GM19468 (cell line): ENCODE results near the gene PIGP.
"Not testable (repeated sequence)": the region's sequence is repeated elsewhere in the genome, so short reads cannot be mapped to it uniquely, and the experiment has no call there.

Experiments used
- ATAC-seq: cut with Tn5 transposase; IDR thresholded peaks from one replicate; pipeline ENCODE4 v1.9.1; 2021; ENCODE audit warnings: mild to moderate bottlenecking, moderate library complexity, moderate number of reproducible peaks; ENCODE audit not compliant: unreplicated experiment; ENCODE audit errors: extremely low read depth

PIGP gene

GRCh38 chr21:37047079-37047478 lies 25.8 kb downstream of the PIGP start:
- ATAC-seq, result no peak

GRCh38 chr21:37045556-37045955 lies 27.3 kb downstream of the PIGP start:
- no peak for ATAC-seq

GRCh38 chr21:37045149-37045548 lies 27.7 kb downstream of the PIGP start:
- no peak for ATAC-seq

DNA sequence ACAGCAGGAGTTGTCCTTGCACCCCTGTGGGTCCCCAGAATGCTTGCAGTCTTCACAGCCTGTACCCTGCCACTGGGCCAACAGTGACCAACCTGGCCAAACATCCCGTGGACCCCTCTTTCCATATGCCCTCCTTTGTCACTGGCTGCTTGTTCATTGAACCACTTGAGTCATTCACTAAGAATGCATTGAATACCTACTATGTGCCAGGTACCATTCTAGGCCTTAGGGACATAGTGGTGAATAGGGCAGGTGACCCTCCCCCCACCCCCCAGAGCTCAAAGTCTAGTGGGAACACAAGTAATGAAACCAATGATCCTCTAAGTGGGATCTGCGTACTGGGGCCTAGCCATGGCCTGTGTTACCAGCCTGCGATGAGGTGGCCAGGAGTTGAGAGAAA lies 28.2 kb downstream of the PIGP start:
- no peak for ATAC-seq

GRCh38 chr21:37043818-37044217 lies 29.1 kb downstream of the PIGP start:
- ATAC-seq, result no peak

DNA sequence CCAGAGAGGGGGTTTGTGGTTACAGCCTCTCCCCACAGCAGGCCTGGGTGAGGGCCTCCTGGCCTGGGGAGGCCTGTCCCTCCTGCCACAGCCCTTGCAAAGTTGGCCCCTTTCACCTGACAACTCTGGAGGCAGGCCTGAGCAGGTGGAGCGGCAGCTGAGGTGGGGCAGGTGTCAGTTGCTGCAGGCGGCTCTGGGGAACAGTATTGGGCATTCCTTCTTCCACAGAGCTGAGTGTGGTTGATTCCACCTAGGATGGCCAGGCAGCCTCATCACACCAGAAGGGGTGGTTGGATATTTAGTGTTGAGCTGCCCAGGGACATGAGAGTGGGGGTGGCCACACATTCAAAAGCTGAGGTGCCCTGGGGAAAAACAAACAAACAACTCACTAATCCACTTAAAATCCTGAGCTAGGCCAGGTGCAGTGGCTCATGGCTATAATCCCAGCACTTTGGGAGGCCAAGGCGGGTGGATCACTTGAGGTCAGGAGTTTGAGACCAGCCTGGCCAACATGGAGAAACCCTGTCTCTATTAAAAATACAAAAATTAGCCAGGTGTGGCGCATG lies 31.1 kb downstream of the PIGP start:
- no peak for ATAC-seq

- no peak for ATAC-seq
These were observed 32.7 kb downstream of the PIGP start for GRCh38 chr21:37040212-37040611.

DNA sequence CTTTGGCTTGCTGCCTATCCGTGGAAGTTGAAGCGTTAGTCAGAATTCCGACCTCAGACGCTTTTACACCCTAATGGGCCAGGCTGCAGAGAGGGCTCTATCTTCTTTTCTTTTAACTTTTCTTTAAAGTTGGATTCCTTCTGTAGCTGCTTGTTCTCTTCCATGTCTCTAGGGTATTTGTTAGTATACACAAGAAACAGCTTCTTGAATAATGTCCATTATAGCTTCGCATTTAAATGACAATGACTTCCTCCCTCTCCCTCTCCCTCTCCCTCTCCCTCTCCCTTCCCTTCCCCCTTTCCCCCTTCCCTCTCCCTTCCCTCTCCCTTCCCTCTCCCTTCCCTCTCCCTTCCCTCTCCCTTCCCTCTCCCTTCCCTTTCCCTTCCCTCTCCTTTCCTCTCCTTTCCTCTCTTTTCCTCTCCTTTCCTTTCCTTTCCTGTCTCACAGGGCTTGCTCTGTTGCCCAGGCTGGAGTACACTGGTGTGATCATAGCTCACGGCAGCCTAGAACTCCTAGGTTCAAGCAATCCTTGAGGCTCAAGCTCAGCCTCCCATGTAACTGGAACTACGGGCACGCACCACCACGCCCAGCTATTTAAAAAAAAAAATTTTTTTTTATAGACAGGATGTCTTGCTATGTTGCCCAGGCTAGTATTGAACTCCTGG lies 33.3 kb downstream of the PIGP start:
- ATAC-seq, result no peak

DNA sequence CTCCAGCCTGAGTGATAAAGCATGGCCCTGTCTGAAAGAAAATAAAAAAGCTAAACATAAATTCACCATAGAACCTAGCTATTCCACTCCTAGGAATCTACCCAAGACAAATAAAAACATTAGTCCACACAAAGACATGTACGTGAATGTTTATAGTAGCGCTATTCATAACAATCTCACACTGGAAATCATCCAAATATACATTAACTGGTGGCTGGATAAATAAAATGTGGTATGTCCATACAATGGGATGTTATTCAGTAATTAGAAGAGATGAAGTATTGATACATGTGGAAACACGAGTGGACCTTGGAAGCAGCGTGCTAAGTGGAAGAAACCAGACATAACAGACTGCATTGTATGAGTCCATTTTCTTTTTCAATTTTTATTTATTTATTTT lies 36.7 kb downstream of the PIGP start:
- no peak for ATAC-seq

DNA sequence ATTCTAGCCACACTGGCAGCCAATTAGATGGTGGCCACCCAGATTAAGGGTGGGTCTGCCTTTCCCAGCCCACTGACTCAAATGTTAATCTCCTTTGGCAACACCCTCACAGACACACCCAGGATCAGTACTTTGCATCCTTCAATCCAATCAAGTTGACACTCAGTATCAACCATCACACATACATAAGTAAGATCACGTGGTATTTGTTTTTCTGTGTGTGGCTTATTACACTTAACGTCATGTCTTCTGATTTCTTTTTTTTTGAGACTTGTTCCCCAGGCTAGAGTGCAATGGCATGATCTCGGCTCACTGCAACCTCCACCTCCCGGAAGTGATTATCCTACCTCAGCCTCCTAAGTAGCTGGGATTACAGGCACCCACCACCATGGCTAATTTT lies 38.5 kb downstream of the PIGP start:
- not testable (repeated sequence) for ATAC-seq

DNA sequence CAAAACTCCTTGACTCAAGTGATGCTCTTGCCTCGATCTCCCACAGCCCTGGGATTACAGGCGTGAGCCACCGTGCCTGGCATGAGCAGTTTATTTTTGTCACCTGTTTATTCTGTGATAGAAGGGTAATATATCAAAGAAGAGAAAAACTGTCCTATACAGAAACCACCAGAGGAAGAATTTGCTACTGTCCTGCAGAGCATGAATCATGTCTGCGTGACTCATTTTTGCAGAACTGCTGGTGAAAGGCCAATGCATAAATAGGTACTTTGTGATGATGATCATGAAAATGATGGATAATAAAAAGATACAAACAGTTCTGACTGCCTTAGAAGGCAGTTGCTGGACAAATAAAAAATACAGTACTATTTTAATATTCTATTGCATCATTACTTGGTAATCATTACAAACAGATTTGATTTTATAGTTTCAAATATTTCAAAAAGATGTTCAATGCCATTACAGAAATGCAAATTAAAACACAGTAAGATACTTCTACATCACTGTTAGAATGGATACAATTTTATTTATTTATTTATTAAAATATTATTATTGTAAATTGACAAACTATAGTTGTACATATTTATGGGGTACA lies 39.9 kb downstream of the PIGP start:
- no peak for ATAC-seq

GRCh38 chr21:37032293-37032692 lies 40.6 kb downstream of the PIGP start:
- no peak for ATAC-seq

GRCh38 chr21:37030864-37031263 lies 42.0 kb downstream of the PIGP start:
- ATAC-seq, result no peak

DNA sequence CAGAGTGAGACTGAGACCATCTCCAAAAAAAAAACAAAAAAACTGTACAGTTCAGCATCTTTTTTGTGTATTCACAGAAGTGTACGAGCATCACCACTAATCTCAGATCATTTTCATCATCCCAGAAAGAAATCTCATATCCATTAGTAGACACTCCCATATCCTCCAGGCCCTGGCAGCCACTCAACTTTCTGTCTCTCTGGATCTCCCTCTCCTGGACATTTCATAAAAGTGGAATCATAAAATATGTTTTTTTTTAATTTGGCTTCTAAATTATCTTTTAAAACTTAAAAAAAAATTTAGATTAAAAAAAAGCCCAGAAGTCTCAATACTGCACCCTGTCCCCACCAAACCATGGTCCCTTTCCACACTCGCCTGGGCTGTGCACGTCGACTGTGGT lies 44.3 kb downstream of the PIGP start:
- ATAC-seq, result no peak

DNA sequence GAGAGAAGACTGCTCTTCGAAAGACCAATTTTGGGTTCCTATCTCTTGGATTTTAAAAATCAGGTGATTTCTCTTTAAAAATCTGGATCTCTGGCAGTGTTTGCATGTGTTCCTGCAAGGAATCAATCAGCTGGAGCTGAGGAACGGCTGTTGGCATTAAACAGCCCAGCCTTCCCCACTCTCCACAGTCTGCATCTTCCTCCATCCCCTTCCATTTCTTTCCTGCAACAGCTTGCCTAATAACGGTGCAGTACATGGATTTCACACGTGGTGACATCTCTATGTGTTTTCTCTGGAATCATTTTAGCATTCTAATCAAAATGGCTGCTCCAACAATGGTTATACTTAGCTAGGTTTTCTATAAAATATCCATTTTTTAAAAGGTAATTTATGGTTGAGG lies 46.4 kb downstream of the PIGP start:
- ATAC-seq, result no peak

DNA sequence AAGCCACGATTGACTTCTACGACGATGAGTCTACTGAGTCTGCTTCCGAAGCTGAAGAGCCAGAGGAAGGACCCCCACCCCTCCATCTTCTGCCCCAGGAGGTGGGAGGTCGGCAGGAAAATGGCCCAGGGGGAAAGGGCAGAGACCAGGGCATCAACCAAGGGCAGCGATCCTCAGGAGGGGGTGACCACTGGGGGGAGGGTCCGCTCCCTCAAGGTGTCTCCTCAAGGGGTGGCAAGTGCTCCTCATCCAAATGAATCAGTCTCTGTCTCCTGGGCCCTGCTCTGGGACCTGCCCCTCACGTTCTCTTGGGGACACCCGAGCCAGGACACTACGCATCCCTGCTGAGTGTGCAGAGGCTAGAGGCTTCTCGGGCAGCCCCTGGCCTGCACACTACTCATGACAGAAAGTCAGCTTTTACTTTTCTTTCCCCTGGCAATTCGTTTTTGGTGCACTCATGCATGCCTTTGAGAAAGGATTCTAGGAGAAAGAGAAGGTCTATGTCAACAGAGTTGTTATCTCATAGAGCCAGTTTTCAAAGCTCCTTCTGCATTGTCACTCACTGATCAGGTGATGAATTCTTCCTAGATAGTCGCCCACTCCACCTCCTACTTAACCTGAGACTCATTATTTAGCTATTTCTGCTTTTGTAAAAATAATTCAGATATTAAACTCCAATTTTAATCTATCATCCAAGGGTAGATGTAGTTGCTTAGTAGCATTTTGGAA lies 54.8 kb downstream of the PIGP start:
- ATAC-seq, result no peak
